ENCODE data around the gene PMS2. TPM values are rescaled to one million over a fixed set of nuclear protein-coding genes. Genes with fewer than 3 reads are reported as not detected.
A peak's percentile ranks its signal among the peaks of the same experiment; 100 is the strongest.

PMS2 gene
- total RNA-seq, 1 experiment from 2014 or later: 18.9 TPM

DNA sequence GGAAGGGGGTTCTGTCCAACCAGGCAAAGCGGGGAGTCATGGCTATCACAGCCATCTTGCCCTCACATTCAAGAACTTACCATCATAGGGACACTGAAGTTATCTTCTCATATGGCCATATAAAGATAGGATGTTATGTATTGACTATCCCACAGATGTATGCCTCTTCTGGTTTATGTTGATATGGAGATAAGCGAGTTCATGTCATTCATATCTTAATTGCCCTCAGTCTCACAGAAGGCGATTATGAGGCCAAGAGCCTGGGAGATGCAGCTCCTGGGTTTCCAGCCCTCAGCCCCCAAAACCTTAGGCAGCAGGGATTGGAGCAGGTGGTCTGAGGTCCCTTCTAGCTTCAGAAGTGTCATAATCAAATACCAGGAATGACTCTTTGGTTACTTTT lies 13.9 kb upstream of the PMS2 start:
- no peak overlapping the region for H3K27ac Mint-ChIP-seq (ENCODE audit: low read depth, unreplicated experiment)
- H3K27me3 Mint-ChIP-seq (ENCODE audit: insufficient read depth, unreplicated experiment): no peaks in the 10 kb centered on the region
- no peaks in the 10 kb centered on the region for H3K9me3 Mint-ChIP-seq (ENCODE audit: unreplicated experiment)
- no TSS peak for BruUV-seq (replicated peaks)
- no peaks in the 10 kb centered on the region for H3K4me1 Mint-ChIP-seq (ENCODE audit: insufficient read depth, unreplicated experiment)
- CTCF ChIA-PET: no interaction called here
- H3K4me3 Mint-ChIP-seq (ENCODE audit: unreplicated experiment): no peak overlapping the region
- DNase-seq (ENCODE audit: unreplicated experiment): no peak
- intact Hi-C loops (cut with micrococcal nuclease): no loop called here
- H3K36me3 Mint-ChIP-seq (ENCODE audit: insufficient read depth, unreplicated experiment): peaks cover 100% of the 10 kb centered on the region
- POLR2A ChIA-PET: interaction anchor here (0.7 to 1.5 kb wide), 2 partner anchors 11 to 27 kb away, joined by 3 read pairs; no protein-coding TSS in a partner anchor
- TF ChIP-seq, protein P1, sequence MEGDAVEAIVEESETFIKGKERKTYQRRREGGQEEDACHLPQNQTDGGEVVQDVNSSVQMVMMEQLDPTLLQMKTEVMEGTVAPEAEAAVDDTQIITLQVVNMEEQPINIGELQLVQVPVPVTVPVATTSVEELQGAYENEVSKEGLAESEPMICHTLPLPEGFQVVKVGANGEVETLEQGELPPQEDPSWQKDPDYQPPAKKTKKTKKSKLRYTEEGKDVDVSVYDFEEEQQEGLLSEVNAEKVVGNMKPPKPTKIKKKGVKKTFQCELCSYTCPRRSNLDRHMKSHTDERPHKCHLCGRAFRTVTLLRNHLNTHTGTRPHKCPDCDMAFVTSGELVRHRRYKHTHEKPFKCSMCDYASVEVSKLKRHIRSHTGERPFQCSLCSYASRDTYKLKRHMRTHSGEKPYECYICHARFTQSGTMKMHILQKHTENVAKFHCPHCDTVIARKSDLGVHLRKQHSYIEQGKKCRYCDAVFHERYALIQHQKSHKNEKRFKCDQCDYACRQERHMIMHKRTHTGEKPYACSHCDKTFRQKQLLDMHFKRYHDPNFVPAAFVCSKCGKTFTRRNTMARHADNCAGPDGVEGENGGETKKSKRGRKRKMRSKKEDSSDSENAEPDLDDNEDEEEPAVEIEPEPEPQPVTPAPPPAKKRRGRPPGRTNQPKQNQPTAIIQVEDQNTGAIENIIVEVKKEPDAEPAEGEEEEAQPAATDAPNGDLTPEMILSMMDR (IDR thresholded peaks at IDR 0.05; ENCODE audit: unreplicated experiment): no peak

DNA sequence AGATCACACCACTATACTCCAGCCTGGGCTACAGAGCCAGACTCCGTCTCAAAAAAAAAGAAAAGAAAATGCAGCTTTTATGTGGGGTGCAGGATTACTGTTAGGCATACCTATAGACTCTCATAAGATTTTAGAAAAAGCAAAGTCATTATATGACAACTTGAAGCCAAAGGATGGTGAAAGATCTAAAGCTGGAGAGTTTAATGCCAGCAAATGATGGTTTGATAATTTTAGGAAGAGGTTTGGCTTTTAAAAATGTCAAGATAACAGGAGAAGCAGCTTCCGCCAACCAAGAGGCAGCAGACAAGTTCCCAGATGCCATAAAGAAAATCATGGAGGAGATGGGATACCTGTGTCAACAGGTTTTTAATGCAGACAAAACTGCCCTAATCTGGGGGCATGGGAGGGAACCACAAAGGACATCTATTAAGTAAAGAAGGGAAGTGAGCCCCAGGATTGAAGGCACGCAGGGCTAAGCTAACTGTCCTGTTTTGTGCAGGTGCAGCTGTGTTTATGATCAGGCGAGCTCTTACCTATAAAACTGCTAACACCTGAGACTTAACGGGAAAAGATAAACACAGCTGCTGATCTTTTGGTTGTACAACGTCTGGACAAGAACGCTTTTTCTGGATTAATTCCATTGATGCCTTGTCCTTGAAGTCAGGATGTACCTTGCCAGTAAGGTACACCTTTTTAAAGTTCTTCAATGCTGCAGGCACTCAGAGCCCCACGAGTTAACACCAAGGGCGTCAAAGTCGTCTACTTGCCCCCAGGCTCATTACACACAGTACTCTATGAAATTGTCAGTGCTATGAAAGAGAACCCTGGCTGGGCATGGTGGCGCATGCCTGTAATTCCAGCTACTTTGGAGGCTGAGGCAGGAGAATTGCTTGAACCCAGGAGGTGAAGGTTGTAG lies 11.8 kb upstream of the PMS2 start:
- peaks cover 100% of the 10 kb centered on the region for H3K36me3 Mint-ChIP-seq (ENCODE audit: insufficient read depth, unreplicated experiment)
- POLR2A ChIA-PET: interaction anchor here (0.6 to 1.3 kb wide), 5 partner anchors 11 to 199 kb away, joined by 3 to 5 read pairs (median 4); partner anchors contain the start of genes AIMP2 and PMS2
- TF ChIP-seq, protein P1 (IDR thresholded peaks at IDR 0.05; ENCODE audit: unreplicated experiment): no peak

DNA sequence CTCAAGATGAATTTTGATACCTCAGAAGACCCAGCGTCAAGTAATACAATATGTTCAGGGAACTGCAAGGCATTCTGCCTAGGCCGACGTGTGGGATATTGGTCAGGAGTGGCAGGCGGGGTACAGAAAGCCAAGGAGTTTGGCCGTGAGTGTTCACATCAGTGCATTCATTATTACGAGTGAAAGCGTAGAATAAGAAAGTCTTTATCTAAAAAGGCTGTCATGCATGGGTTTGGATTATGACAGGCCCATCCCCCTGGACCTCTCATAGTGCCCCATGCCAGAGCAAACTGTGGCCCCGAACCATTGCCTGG lies 7.8 kb upstream of the PMS2 start:
- Mint-ChIP-seq H3K4me3 (ENCODE audit: unreplicated experiment) (no peak overlapping the region), H3K9me3 (ENCODE audit: unreplicated experiment) (no peaks in the 10 kb centered on the region), H3K4me1 (ENCODE audit: insufficient read depth, unreplicated experiment) (peaks cover 24% of the 10 kb centered on the region), H3K27me3 (ENCODE audit: insufficient read depth, unreplicated experiment) (no peaks in the 10 kb centered on the region), H3K27ac (ENCODE audit: low read depth, unreplicated experiment) (peak overlapping the region; percentile 85), H3K36me3 (ENCODE audit: insufficient read depth, unreplicated experiment) (peaks cover 76% of the 10 kb centered on the region)
- BruUV-seq (replicated peaks): no TSS peak
- CTCF ChIA-PET: interaction anchor here (1.4 kb wide), 1 partner anchor 19 kb away, joined by 5 read pairs; no protein-coding TSS in a partner anchor
- TF ChIP-seq, protein P1 (IDR thresholded peaks at IDR 0.05; ENCODE audit: unreplicated experiment): no peak
- intact Hi-C loops (cut with micrococcal nuclease): no loop called here
- POLR2A ChIA-PET: interaction anchor here (1.2 to 1.6 kb wide), 3 partner anchors 10 to 21 kb away, joined by 5 to 8 read pairs (median 6); partner anchors contain the start of gene ANKRD61
- DNase-seq (ENCODE audit: unreplicated experiment): no peak

More for the DNA sequence above, 11.8 kb upstream of the PMS2 start:
- DNase-seq (ENCODE audit: unreplicated experiment): no peak
- H3K4me1 Mint-ChIP-seq (ENCODE audit: insufficient read depth, unreplicated experiment): peaks cover 6% of the 10 kb centered on the region
- H3K27me3 Mint-ChIP-seq (ENCODE audit: insufficient read depth, unreplicated experiment): no peaks in the 10 kb centered on the region
- peak overlapping the region; percentile 22 for H3K27ac Mint-ChIP-seq (ENCODE audit: low read depth, unreplicated experiment)
- H3K4me3 Mint-ChIP-seq (ENCODE audit: unreplicated experiment): no peak overlapping the region
- intact Hi-C loops (cut with micrococcal nuclease): no loop called here
- H3K9me3 Mint-ChIP-seq (ENCODE audit: unreplicated experiment): no peaks in the 10 kb centered on the region
- CTCF ChIA-PET: interaction anchor here (0.6 to 0.7 kb wide), 2 partner anchors 138 to 182 kb away, joined by 3 to 4 read pairs; no protein-coding TSS in a partner anchor
- no TSS peak for BruUV-seq (replicated peaks)

DNA sequence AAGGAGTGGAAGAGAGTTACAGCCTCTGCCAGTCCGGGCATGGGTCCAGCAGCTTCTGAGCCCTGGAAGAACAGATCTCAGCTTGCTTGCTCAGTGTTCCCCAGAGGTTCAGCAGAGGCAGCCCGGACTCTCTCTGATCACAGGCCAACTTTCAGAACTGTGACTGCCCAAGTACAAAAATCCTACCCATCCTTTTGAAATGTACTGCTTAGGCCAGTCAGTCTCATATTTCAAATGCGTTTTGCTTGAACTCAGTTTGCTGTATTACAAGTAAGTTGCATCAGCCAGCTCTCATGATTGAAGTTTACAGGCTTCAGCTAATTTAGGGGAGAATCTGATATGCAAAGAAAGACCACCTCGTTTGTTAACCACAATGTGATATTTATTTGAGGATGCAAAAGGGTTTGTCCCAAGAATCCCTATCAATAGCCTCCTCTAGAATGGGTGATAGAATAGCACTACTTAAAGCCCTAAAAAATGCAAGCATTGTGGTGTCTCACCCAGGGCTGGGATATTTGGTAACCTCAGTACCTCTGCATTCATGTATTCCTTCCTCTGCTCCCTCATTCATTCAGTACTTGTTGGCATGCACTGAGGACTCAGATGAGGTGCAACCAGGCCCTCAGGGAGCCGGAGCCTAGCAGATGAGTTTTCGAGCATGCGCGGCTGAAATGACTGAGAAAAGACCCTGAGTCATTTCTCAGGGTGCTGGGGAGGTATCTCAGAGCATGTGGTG lies 7.2 kb upstream of the PMS2 start:
- TF ChIP-seq, protein P1 (IDR thresholded peaks at IDR 0.05; ENCODE audit: unreplicated experiment): no peak
- Mint-ChIP-seq H3K4me3 (ENCODE audit: unreplicated experiment) (peak overlapping the region; percentile 3), H3K9me3 (ENCODE audit: unreplicated experiment) (no peaks in the 10 kb centered on the region), H3K27ac (ENCODE audit: low read depth, unreplicated experiment) (peak overlapping the region; percentile 85), H3K4me1 (ENCODE audit: insufficient read depth, unreplicated experiment) (peaks cover 29% of the 10 kb centered on the region), H3K36me3 (ENCODE audit: insufficient read depth, unreplicated experiment) (peaks cover 76% of the 10 kb centered on the region), H3K27me3 (ENCODE audit: insufficient read depth, unreplicated experiment) (no peaks in the 10 kb centered on the region)
- peak; percentile 60 for DNase-seq (ENCODE audit: unreplicated experiment)
- BruUV-seq (replicated peaks): no TSS peak
- intact Hi-C loops (cut with micrococcal nuclease): no loop called here
- ChIA-PET POLR2A (interaction anchor here (0.8 to 1.6 kb wide), 9 partner anchors 8 to 574 kb away, joined by 3 to 9 read pairs (median 5); partner anchors contain the start of genes ANKRD61 and INTS15), CTCF (interaction anchor here (0.8 to 1.6 kb wide), 4 partner anchors 11 to 145 kb away, joined by 3 to 8 read pairs (median 6); no protein-coding TSS in a partner anchor)

Data from MCF 10A (cell line).